ENCODE results near the gene FZD8. TPM values are rescaled to one million over a fixed set of nuclear protein-coding genes. Genes with fewer than 3 reads are reported as not detected.

Gene FZD8
- total and polyA plus RNA-seq, 2 donors (not counting 1 experiment from before 2014, with no cell fraction given): 0.76 to 1.7 TPM

DNA sequence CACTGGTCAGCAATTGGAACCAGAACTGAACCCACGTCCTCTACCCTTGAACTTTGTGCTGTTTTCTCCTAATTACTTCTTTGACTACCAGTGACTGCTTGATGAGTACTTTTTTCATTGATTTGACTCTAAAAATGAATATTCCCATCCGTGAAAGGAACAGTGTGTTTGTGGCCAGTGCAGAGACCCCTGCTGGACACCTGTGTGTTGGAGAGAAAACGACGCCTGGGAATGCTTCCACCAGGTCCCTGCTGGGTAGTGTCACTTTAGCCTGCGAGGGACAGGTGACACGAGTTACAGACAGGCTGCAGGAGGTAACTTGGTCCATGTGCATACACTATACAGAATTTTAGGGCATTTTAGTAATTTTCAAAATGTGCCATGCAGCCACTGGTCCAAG, 43.7 kb downstream of the FZD8 start:
- H3K4me3 ChIP-seq (ENCODE audit: control extremely low read depth in 1 of 5, extremely low read depth in 1 of 5, insufficient read depth in 1 of 5, low read depth in 2 of 5, low read length in 4 of 5): no peak overlapping the region
- DNase-seq (no peak), ATAC-seq (ENCODE audit: low read depth) (no peak)
- H3K36me3 ChIP-seq (replicated peaks in 1 of 2; ENCODE audit: control extremely low read depth in 1 of 2, control insufficient read depth in 1 of 2, extremely low read depth in 1 of 2, insufficient read depth in 2 of 2, low read length in 1 of 2): no peaks in the 10 kb centered on the region
- WGBS (ENCODE audit: insufficient coverage): 52% methylated on average over 4 of the region's 6 CpGs
- POLR2A ChIA-PET: no interaction called here
- peaks cover 3% of the 10 kb centered on the region for H3K9me3 Mint-ChIP-seq (ENCODE audit: insufficient read depth)
- no peaks in the 10 kb centered on the region for H3K4me1 ChIP-seq (ENCODE audit: control insufficient read depth in 2 of 2, insufficient read depth in 2 of 2, low read length in 2 of 2)
- no peak overlapping the region for H3K4me2 ChIP-seq (replicated peaks; ENCODE audit: low read depth, low read length, poor library complexity, severe bottlenecking)
- H3K4me3 Mint-ChIP-seq: no peak overlapping the region
- H3K79me2 ChIP-seq (ENCODE audit: control insufficient read depth, insufficient read depth, low read length): no peaks in the 10 kb centered on the region
- peaks cover under 1% of the 10 kb centered on the region for H3K4me1 Mint-ChIP-seq
- H3K27me3 Mint-ChIP-seq: peaks cover 27% of the 10 kb centered on the region
- H3K27me3 ChIP-seq (replicated peaks in 1 of 4; ENCODE audit: control extremely low read depth in 1 of 4, control insufficient read depth in 3 of 4, insufficient read depth in 4 of 4, low read length in 3 of 4): peaks cover 0 to 5% (median 2%) of the 10 kb centered on the region in 4 experiments
- intact Hi-C loops (cut with micrococcal nuclease): no loop called here
- CTCF ChIA-PET: no interaction called here
- H3K27ac Mint-ChIP-seq: no peak overlapping the region
- no peak overlapping the region for H3K9ac ChIP-seq (ENCODE audit: low read length)
- H3K27ac ChIP-seq (ENCODE audit: low read length in 2 of 2): no peak overlapping the region
- H3K9me3 ChIP-seq (ENCODE audit: control extremely low read depth in 1 of 3, control insufficient read depth in 2 of 3, insufficient read depth in 1 of 3, low read length in 2 of 3): peaks cover 0 to 26% (median 5%) of the 10 kb centered on the region in 3 donors
- no peak for TF ChIP-seq EZH2 (IDR thresholded peaks at IDR 0.05; ENCODE audit: borderline replicate concordance, insufficient read depth, low read depth, low read length, poor library complexity, severe bottlenecking)
- TF ChIP-seq, protein P1, sequence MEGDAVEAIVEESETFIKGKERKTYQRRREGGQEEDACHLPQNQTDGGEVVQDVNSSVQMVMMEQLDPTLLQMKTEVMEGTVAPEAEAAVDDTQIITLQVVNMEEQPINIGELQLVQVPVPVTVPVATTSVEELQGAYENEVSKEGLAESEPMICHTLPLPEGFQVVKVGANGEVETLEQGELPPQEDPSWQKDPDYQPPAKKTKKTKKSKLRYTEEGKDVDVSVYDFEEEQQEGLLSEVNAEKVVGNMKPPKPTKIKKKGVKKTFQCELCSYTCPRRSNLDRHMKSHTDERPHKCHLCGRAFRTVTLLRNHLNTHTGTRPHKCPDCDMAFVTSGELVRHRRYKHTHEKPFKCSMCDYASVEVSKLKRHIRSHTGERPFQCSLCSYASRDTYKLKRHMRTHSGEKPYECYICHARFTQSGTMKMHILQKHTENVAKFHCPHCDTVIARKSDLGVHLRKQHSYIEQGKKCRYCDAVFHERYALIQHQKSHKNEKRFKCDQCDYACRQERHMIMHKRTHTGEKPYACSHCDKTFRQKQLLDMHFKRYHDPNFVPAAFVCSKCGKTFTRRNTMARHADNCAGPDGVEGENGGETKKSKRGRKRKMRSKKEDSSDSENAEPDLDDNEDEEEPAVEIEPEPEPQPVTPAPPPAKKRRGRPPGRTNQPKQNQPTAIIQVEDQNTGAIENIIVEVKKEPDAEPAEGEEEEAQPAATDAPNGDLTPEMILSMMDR (IDR thresholded peaks at IDR 0.05): no peak
- H2AFZ ChIP-seq (ENCODE audit: insufficient read depth, low read depth, low read length, poor library complexity, severe bottlenecking): no peak overlapping the region
- H4K20me1 ChIP-seq (ENCODE audit: control insufficient read depth, insufficient read depth, low read length, poor library complexity, severe bottlenecking): no peaks in the 10 kb centered on the region

DNA sequence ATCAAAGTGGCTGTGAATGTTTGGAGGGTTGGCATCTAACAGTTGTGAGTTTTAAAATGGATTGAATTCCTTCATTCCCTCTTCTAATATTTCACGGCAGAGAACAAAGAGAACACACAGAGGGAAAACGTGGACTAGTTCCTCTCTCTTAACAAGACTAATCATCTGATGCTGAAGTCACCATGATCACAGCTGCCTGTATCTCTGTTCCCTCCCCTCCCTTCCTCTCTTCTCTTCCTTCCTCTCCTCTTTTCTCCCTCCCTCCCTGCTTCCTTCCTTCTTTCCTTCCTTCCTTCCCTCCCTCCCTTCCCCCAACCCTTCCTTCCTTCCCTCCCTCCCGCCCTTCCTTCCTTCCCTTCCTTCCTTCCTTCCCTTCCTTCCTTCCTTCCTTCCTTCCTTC, 47.0 kb downstream of the FZD8 start:
- H3K4me1 ChIP-seq (ENCODE audit: control insufficient read depth in 2 of 2, insufficient read depth in 2 of 2, low read length in 2 of 2): no peaks in the 10 kb centered on the region
- ATAC-seq (ENCODE audit: low read depth) (no peak), DNase-seq (no peak)
- H2AFZ ChIP-seq (ENCODE audit: insufficient read depth, low read depth, low read length, poor library complexity, severe bottlenecking): no peak overlapping the region
- POLR2A ChIA-PET: no interaction called here
- no peak overlapping the region for H3K4me3 ChIP-seq (ENCODE audit: control extremely low read depth in 1 of 5, extremely low read depth in 1 of 5, insufficient read depth in 1 of 5, low read depth in 2 of 5, low read length in 4 of 5)
- H3K27me3 ChIP-seq (replicated peaks in 1 of 4; ENCODE audit: control extremely low read depth in 1 of 4, control insufficient read depth in 3 of 4, insufficient read depth in 4 of 4, low read length in 3 of 4): peaks cover 0 to 2% (median 0%) of the 10 kb centered on the region in 4 experiments
- no peak overlapping the region for H3K9ac ChIP-seq (ENCODE audit: low read length)
- H3K79me2 ChIP-seq (ENCODE audit: control insufficient read depth, insufficient read depth, low read length): no peaks in the 10 kb centered on the region
- intact Hi-C loops (cut with micrococcal nuclease): no loop called here
- Mint-ChIP-seq H3K9me3 (ENCODE audit: insufficient read depth) (peaks cover 5% of the 10 kb centered on the region), H3K27me3 (peaks cover 9% of the 10 kb centered on the region), H3K4me3 (no peak overlapping the region), H3K27ac (no peak overlapping the region), H3K4me1 (no peaks in the 10 kb centered on the region)
- no peak overlapping the region for H3K4me2 ChIP-seq (replicated peaks; ENCODE audit: low read depth, low read length, poor library complexity, severe bottlenecking)
- peaks cover 4 to 16% (median 5%) of the 10 kb centered on the region in 3 donors for H3K9me3 ChIP-seq (ENCODE audit: control extremely low read depth in 1 of 3, control insufficient read depth in 2 of 3, insufficient read depth in 1 of 3, low read length in 2 of 3)
- no peaks in the 10 kb centered on the region for H4K20me1 ChIP-seq (ENCODE audit: control insufficient read depth, insufficient read depth, low read length, poor library complexity, severe bottlenecking)
- WGBS (ENCODE audit: insufficient coverage): 63% methylated on average over 2 of the region's 3 CpGs
- H3K27ac ChIP-seq (ENCODE audit: low read length in 2 of 2): no peak overlapping the region
- no peaks in the 10 kb centered on the region for H3K36me3 ChIP-seq (replicated peaks in 1 of 2; ENCODE audit: control extremely low read depth in 1 of 2, control insufficient read depth in 1 of 2, extremely low read depth in 1 of 2, insufficient read depth in 2 of 2, low read length in 1 of 2)
- TF ChIP-seq, protein P1 (IDR thresholded peaks at IDR 0.05): no peak
- no peak for TF ChIP-seq EZH2 (IDR thresholded peaks at IDR 0.05; ENCODE audit: borderline replicate concordance, insufficient read depth, low read depth, low read length, poor library complexity, severe bottlenecking)
- CTCF ChIA-PET: no interaction called here

Data from B cell (primary cell).